Karpas-422 (cell line): ENCODE measurements around the gene TAX1BP3. TPM values are rescaled to one million over a fixed set of nuclear protein-coding genes. Genes with fewer than 3 reads are reported as not detected.

Experiments
- DNase-seq: peaks from one replicate; pipeline ENCODE4 v3.0.0-alpha.2; 2015
- H2AFZ ChIP-seq: fragments of 200-600 bp; sonication (generic); 2 replicates; pipeline ENCODE4 v1.6.1; 2014; ENCODE audit warnings: antibody characterized with exemption, low read length, mixed read lengths
- H3K27ac ChIP-seq: fragments of 200-600 bp; sonication (generic); 2 replicates; pipeline ENCODE4 v1.5.1; 2014; ENCODE audit warnings: mild to moderate bottlenecking, low read length, moderate library complexity
- H3K27me3 ChIP-seq: fragments of 200-600 bp; sonication (generic); 2 replicates; pipeline ENCODE4 v1.6.1; 2014; ENCODE audit warnings: low read length, mixed read lengths
- H3K36me3 ChIP-seq: fragments of 200-600 bp; sonication (generic); 2 replicates; pipeline ENCODE4 v1.6.1; 2014; ENCODE audit warnings: low read length, mixed read lengths; ENCODE audit not compliant: insufficient read depth
- H3K4me1 ChIP-seq: fragments of 200-600 bp; sonication (generic); 2 replicates; pipeline ENCODE4 v1.6.1; 2014; ENCODE audit warnings: mild to moderate bottlenecking, low read length, mixed read lengths
- H3K4me2 ChIP-seq: fragments of 200-600 bp; sonication (generic); 2 replicates; pipeline ENCODE4 v1.6.1; 2014; ENCODE audit warnings: low read length, low read depth, mild to moderate bottlenecking; ENCODE audit not compliant: poor library complexity, severe bottlenecking
- H3K4me3 ChIP-seq: fragments of 200-600 bp; sonication (generic); 2 replicates; pipeline ENCODE4 v1.5.1; 2014; ENCODE audit warnings: mild to moderate bottlenecking, antibody characterized with exemption, low read length, mixed read lengths
- H3K79me2 ChIP-seq: fragments of 200-600 bp; sonication (generic); 2 replicates; pipeline ENCODE4 v1.6.1; 2014; ENCODE audit warnings: mild to moderate bottlenecking, low read length, mixed read lengths
- H3K9ac ChIP-seq: fragments of 200-600 bp; sonication (generic); 2 replicates; pipeline ENCODE4 v1.6.0; 2014; ENCODE audit warnings: low read length
- H3K9me2 ChIP-seq: fragments of 200-600 bp; sonication (generic), shearing (Covaris generic); replicated peaks from 2 replicates; pipeline ENCODE4 v1.6.0; 2014; ENCODE audit warnings: mild to moderate bottlenecking, low read length, moderate library complexity; ENCODE audit not compliant: insufficient read depth
- H3K9me3 ChIP-seq: fragments of 300-700, 200-600 bp; sonication (generic); 2 replicates; pipeline ENCODE4 v1.6.1; 2014; ENCODE audit warnings: low read length, mixed read lengths
- H4K20me1 ChIP-seq: fragments of 200-600 bp; sonication (generic); 2 replicates; pipeline ENCODE4 v1.6.1; 2014; ENCODE audit warnings: mild to moderate bottlenecking, antibody characterized with exemption, low read length, low read depth; ENCODE audit not compliant: insufficient read depth
- total RNA-seq: library from RNA; depleted of rRNA; stranded (reverse); fragments of >200 nt; shearing (Covaris generic); gene quantifications from 2 replicates; pipeline ENCODE4 v1.2.3, GENCODE V29; 2014; ENCODE audit warnings: low replicate concordance; rRNA removed

The TAX1BP3 gene
- total RNA-seq, 1 experiment from 2014 or later: 31.5 TPM

GRCh38 chr17:3621146-3621720 lies 47.1 kb downstream of the TAX1BP3 start:
- Histone ChIP-seq H3K27ac (no peak overlapping the region), H3K4me2 (no peak overlapping the region), H3K27me3 (no peaks in the 10 kb centered on the region), H2AFZ (no peak overlapping the region), H3K36me3 (peaks cover 14% of the 10 kb centered on the region), H4K20me1 (no peaks in the 10 kb centered on the region), H3K9me2 (no peaks in the 10 kb centered on the region), H3K9ac (no peak overlapping the region), H3K79me2 (no peaks in the 10 kb centered on the region), H3K4me1 (no peaks in the 10 kb centered on the region), H3K4me3 (no peak overlapping the region), H3K9me3 (no peaks in the 10 kb centered on the region)
- no peak for DNase-seq

GRCh38 chr17:3615160-3615870 lies 53.1 kb downstream of the TAX1BP3 start:
- H3K36me3 ChIP-seq: peaks cover 20% of the 10 kb centered on the region
- DNase-seq: no peak

GRCh38 chr17:3613124-3613523 lies 55.3 kb downstream of the TAX1BP3 start:
- H3K4me1 ChIP-seq: no peaks in the 10 kb centered on the region
- no peak for DNase-seq
- no peaks in the 10 kb centered on the region for H3K27me3 ChIP-seq
- H3K9ac ChIP-seq: no peak overlapping the region
- H3K9me3 ChIP-seq: no peaks in the 10 kb centered on the region
- H4K20me1 ChIP-seq: no peaks in the 10 kb centered on the region
- no peak overlapping the region for H3K27ac ChIP-seq
- H3K9me2 ChIP-seq: no peaks in the 10 kb centered on the region
- H3K4me3 ChIP-seq: no peak overlapping the region
- no peak overlapping the region for H3K4me2 ChIP-seq
- H3K79me2 ChIP-seq: no peaks in the 10 kb centered on the region
- H2AFZ ChIP-seq: no peak overlapping the region
- peaks cover 13% of the 10 kb centered on the region for H3K36me3 ChIP-seq

More at GRCh38 chr17:3615160-3615870, 53.1 kb downstream of the TAX1BP3 start:
- no peak overlapping the region for H2AFZ ChIP-seq
- no peak overlapping the region for H3K27ac ChIP-seq
- H3K4me3 ChIP-seq: no peak overlapping the region
- no peaks in the 10 kb centered on the region for H3K9me2 ChIP-seq
- no peaks in the 10 kb centered on the region for H3K9me3 ChIP-seq
- H3K79me2 ChIP-seq: no peaks in the 10 kb centered on the region
- no peak overlapping the region for H3K9ac ChIP-seq
- no peak overlapping the region for H3K4me2 ChIP-seq
- H4K20me1 ChIP-seq: no peaks in the 10 kb centered on the region
- no peaks in the 10 kb centered on the region for H3K4me1 ChIP-seq
- no peaks in the 10 kb centered on the region for H3K27me3 ChIP-seq

Other genes with a start within 250 kb of the TAX1BP3 start
- not detected in 2 replicates for gene OR1E2, start 234.7 kb downstream of the TAX1BP3 start, total RNA-seq
- not detected in 2 replicates for gene SPATA22, start 196.8 kb downstream of the TAX1BP3 start, total RNA-seq
- not detected in 2 replicates for gene ASPA, start 192.6 kb downstream of the TAX1BP3 start, total RNA-seq
- gene TRPV3, start 110.8 kb downstream of the TAX1BP3 start, total RNA-seq: 0.87 and 1.4 TPM in 2 replicates
- 3.3 and 4.3 TPM in 2 replicates for gene TRPV1, start 59.2 kb downstream of the TAX1BP3 start, total RNA-seq
- 5.4 and 11.6 TPM in 2 replicates for gene SHPK, start 32.3 kb downstream of the TAX1BP3 start, total RNA-seq
- gene CTNS, start 31.8 kb downstream of the TAX1BP3 start, total RNA-seq: 21.1 and 27.3 TPM in 2 replicates
- 21.0 and 34.2 TPM in 2 replicates for gene EMC6, start 234 bp upstream of the TAX1BP3 start, total RNA-seq
- gene P2RX5, start 27.6 kb upstream of the TAX1BP3 start, total RNA-seq: 60.4 and 86.1 TPM in 2 replicates
- gene HASPIN, start 55.3 kb upstream of the TAX1BP3 start, total RNA-seq: 17.5 and 20.3 TPM in 2 replicates
- 20.6 and 51.3 TPM in 2 replicates for gene ITGAE, start 132.6 kb upstream of the TAX1BP3 start, total RNA-seq
- gene NCBP3, start 177.7 kb upstream of the TAX1BP3 start, total RNA-seq: 10.1 and 17.0 TPM in 2 replicates
- gene CAMKK1, start 224.5 kb upstream of the TAX1BP3 start, total RNA-seq: 0.07 and 0.58 TPM in 2 replicates
- gene P2RX1, start 247.9 kb upstream of the TAX1BP3 start, total RNA-seq: not detected in 2 replicates